Activated T-cell treated with anti-CD3 and anti-CD28 coated beads, Interleukin-2, amount 50 U/mL, for 24 hours (primary cell): ENCODE measurements around the gene BSPRY.
"Not testable (repeated sequence)": the region's sequence is repeated elsewhere in the genome, so short reads cannot be mapped to it uniquely, and the experiment has no call there.

Experiments
- DNase-seq: peaks from one replicate; pipeline ENCODE4 v3.0.0-alpha.2; 2020
- H3K27ac Mint-ChIP-seq: 2 replicates; pipeline ENCODE4 v1.8.0; 2020; ENCODE audit warnings: mild to moderate bottlenecking, mixed read lengths
- H3K27me3 Mint-ChIP-seq: 2 replicates; pipeline ENCODE4 v1.8.0; 2020; ENCODE audit warnings: mixed read lengths
- H3K36me3 Mint-ChIP-seq: 2 replicates; pipeline ENCODE4 v1.8.0; 2020; ENCODE audit warnings: low read depth, mixed read lengths
- H3K4me1 Mint-ChIP-seq: 2 replicates; pipeline ENCODE4 v1.8.0; 2020; ENCODE audit warnings: low read depth, mixed read lengths
- H3K4me3 Mint-ChIP-seq: 2 replicates; pipeline ENCODE4 v1.8.0; 2020; ENCODE audit warnings: mild to moderate bottlenecking, moderate library complexity, mixed read lengths
- H3K9me3 Mint-ChIP-seq: 2 replicates; pipeline ENCODE4 v1.8.0; 2020; ENCODE audit warnings: mixed read lengths

Gene BSPRY

GRCh38 chr9:113372059-113372458, 22.7 kb downstream of the BSPRY start:
- H3K27me3 Mint-ChIP-seq = no peaks in the 10 kb centered on the region
- peaks cover 15% of the 10 kb centered on the region for H3K4me1 Mint-ChIP-seq
- H3K4me3 Mint-ChIP-seq = no peak overlapping the region
- DNase-seq = no peak
- peaks cover 30% of the 10 kb centered on the region for H3K36me3 Mint-ChIP-seq
- H3K9me3 Mint-ChIP-seq = no peaks in the 10 kb centered on the region
- no peak overlapping the region for H3K27ac Mint-ChIP-seq

- no peak for DNase-seq
- Mint-ChIP-seq H3K36me3 (peaks cover 30% of the 10 kb centered on the region), H3K4me1 (peaks cover 17% of the 10 kb centered on the region), H3K27ac (no peak overlapping the region), H3K9me3 (no peaks in the 10 kb centered on the region), H3K27me3 (no peaks in the 10 kb centered on the region), H3K4me3 (no peak overlapping the region)
These were observed 23.9 kb downstream of the BSPRY start for GRCh38 chr9:113373256-113373655.

DNA sequence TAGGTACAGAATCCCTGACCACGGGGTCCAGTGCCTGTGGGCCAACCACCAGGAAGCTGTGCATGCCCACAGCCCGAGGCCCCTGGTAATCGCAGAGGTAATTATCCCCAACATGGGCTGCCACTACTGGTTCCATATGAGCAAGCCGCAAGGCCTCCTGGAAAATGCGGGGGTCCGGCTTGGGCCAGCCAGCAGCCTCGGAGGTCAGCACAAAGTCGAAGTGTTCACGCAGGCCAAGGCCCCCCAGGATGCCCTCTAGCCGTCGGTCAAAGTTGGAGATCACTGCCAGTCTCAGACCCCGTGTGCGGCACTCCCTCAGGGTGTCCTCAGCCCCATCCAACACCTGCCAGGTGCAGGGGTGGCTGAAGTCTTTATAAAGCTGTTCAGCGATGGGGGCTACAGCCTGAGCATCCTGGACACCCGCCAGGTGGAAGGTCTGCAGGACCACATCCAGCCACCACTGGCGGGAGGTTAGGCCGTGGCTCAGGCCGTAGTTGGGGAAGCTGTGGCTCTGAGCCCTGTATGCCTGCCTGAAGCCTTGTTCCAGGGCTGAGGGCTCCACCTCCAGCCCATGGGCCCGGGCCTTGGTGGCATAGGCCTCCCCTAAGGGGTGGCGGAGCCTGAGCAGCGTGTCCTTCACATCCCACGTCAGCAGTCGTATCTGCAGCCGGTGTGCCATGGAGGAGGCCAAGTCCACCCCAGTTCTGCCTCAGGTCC, 24.5 kb downstream of the BSPRY start:
- Mint-ChIP-seq H3K36me3 (peaks cover 30% of the 10 kb centered on the region), H3K27me3 (no peaks in the 10 kb centered on the region), H3K9me3 (no peaks in the 10 kb centered on the region), H3K4me3 (no peak overlapping the region), H3K27ac (no peak overlapping the region), H3K4me1 (peaks cover 17% of the 10 kb centered on the region)
- no peak for DNase-seq

- Mint-ChIP-seq H3K4me3 (peak overlapping the region; percentile 84), H3K36me3 (peaks cover 30% of the 10 kb centered on the region), H3K9me3 (no peaks in the 10 kb centered on the region), H3K27me3 (no peaks in the 10 kb centered on the region), H3K4me1 (peaks cover 17% of the 10 kb centered on the region), H3K27ac (peak overlapping the region; percentile 89)
- no peak for DNase-seq
These were observed 26.0 kb downstream of the BSPRY start for GRCh38 chr9:113375057-113376023.

DNA sequence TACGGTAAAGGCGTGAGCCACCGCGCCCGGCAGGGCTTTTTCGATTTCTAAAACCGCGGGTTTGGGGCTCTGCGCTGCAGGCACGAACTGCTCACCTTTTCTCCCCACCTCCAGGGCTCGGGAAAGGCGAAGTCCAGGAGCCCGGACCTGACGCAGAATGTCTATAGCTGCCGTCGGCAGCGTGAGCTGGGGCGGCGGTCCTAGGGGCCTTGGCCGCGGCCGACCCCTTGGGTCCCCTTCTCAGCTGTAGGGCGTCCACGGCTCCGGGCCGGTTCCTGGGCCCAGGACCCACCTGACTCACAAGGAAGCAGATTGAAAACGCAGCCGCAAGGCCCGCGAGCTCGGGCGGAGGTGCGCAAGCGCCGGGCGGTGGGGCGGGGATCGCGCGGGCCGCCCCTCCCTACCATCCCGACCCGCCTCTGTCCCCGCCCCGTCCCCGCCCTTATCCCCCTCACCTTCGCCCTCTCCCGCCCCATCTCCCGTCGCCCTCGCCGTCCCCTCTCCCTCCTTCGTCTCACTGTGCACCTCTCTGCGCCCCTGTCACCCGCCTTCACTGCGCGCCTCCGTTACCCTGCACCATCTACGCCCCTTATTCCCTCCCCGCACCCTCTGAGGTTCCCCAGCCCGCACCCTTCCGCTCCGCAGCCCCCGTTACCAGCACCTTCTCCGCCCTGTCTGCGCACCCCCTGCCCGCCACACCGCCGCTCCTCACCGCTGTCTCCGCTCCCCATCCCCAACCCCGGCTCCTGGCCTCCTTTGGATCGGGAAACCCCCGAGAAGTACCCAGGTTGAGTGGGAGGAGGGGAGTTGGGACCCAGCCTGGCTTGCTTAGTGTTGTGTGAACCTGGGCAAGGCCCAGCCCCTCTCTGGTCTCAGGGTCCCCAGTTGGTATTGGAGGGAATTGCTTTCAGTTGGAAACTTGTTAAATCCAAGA, 27.6 kb downstream of the BSPRY start, which contains the start of gene HDHD3:
Gene HDHD3, minus strand, starts transcription at position 353 of the 934 bp plus-strand sequence. CDS start 2,632 bp downstream, outside the sequence.
- Mint-ChIP-seq H3K4me1 (peaks cover 21% of the 10 kb centered on the region), H3K36me3 (peaks cover 30% of the 10 kb centered on the region), H3K9me3 (no peaks in the 10 kb centered on the region), H3K27ac (peak within 1 kb of the TSS; percentile 91), H3K4me3 (peak within 1 kb of the TSS; percentile 84), H3K27me3 (no peaks in the 10 kb centered on the region)
- peak; percentile 89 for DNase-seq

DNA sequence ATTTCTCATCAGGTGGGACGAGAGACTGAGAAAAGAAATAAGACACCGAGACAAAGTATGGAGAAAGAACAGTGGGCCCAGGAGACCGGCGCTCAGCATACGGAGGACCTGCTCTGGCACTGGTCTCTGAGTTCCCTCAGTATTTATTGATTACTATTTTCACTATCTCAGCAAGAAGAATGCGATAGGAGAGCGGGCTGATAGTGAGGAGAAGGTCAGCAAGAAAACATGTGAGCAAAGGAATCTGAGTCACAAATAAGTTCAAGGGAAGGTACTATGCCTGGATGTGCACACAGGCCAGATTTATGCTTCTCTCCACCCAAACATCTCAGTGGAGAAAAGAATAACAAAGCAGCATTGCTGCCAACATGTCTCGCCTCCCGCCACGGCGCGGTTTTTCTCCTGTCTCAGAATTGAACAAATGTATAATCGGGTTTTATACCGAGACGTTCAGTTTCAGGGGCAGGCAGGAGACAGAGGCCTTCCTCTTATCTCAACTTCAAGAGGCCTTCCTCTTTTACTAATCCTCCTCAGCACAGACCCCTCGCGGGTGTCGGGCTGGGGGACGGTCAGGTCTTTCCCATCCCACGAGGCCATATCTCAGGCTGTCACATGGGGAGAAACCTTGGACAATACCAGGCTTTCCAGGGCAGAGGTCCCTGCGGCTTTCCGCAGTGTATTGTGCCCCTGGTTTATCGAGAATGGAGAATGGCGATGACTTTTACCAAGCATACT, 29.9 kb downstream of the BSPRY start:
- peaks cover 21% of the 10 kb centered on the region for H3K4me1 Mint-ChIP-seq
- not testable (repeated sequence) for H3K9me3 Mint-ChIP-seq, H3K27me3 Mint-ChIP-seq, DNase-seq, H3K4me3 Mint-ChIP-seq, H3K27ac Mint-ChIP-seq
- H3K36me3 Mint-ChIP-seq = peaks cover 17% of the 10 kb centered on the region

- not testable (repeated sequence) for H3K4me3 Mint-ChIP-seq, H3K27ac Mint-ChIP-seq, DNase-seq, H3K27me3 Mint-ChIP-seq, H3K9me3 Mint-ChIP-seq
- Mint-ChIP-seq H3K36me3 (peaks cover 12% of the 10 kb centered on the region), H3K4me1 (peaks cover 18% of the 10 kb centered on the region)
These were observed 30.5 kb downstream of the BSPRY start for GRCh38 chr9:113379829-113380210.

- peaks cover 7% of the 10 kb centered on the region for H3K36me3 Mint-ChIP-seq
- DNase-seq = no peak
- H3K9me3 Mint-ChIP-seq = no peaks in the 10 kb centered on the region
- peaks cover 8% of the 10 kb centered on the region for H3K4me1 Mint-ChIP-seq
- H3K27ac Mint-ChIP-seq = peak overlapping the region; percentile 0
- no peaks in the 10 kb centered on the region for H3K27me3 Mint-ChIP-seq
- no peak overlapping the region for H3K4me3 Mint-ChIP-seq
These were observed 31.6 kb downstream of the BSPRY start for GRCh38 chr9:113380869-113381378.

DNA sequence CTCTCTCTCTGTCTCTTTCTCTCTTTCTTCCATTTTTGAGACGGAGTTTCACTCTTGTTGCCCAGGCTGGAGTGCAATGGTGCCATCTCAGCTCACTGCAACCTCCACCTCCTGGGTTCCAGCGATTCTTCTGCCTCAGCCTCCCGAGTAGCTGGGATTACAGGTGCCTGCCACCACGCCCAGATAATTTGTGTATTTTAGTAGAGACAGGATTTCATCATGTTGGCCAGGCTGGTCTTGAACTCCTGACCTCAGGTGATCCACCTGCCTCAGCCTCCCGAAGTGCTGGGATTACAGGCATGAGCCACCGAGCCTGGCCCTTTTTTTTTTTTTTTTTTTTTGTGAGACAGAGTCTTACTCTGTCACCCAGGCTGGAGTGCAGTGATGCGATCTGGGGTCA, 32.1 kb downstream of the BSPRY start:
- H3K9me3 Mint-ChIP-seq, H3K4me1 Mint-ChIP-seq, DNase-seq, H3K4me3 Mint-ChIP-seq, H3K36me3 Mint-ChIP-seq, H3K27me3 Mint-ChIP-seq, H3K27ac Mint-ChIP-seq: not testable (repeated sequence)

GRCh38 chr9:113381909-113382411, 32.6 kb downstream of the BSPRY start:
- Mint-ChIP-seq H3K4me1 (peaks cover 8% of the 10 kb centered on the region), H3K27ac (no peak overlapping the region), H3K9me3 (no peaks in the 10 kb centered on the region), H3K36me3 (peaks cover 12% of the 10 kb centered on the region), H3K27me3 (no peaks in the 10 kb centered on the region), H3K4me3 (no peak overlapping the region)
- no peak for DNase-seq

DNA sequence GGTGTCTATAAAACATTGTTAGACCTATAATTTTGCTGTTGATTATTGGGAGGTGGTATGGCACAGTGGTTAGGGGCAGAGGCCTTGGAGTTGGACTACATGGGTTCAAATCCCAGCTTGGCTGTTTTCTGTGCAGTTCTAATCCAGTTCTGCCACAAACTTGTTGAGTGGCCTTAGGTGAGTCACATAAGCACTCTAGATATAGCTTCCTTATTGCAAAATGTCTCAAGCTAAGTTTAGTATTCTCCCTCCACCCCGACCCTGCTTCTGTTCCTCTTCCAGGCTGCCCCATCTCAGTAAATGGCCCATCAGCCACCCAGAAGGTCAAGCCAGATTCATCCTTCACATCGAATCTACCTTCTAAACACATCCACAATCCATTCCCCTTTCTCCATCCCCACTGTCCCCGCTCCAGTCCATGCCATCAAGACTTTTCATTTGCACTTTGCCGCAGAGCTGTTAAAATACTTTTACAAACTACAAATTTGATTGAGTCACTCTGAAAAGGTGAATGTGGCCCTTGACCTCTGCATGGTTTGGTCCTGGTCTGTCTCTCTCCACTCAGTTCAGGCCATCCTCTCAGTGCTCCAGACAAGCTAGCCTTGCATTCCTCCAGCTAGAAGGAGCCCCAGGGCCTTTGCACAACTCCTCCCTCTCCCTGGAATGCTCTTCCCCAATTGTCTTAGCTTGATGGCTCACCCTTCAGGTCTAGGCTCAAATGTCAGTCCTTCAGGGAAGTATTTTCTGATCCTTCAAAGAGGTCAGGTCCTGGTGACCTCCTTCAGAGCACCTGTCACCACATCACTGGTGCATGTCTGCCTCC, 37.4 kb downstream of the BSPRY start:
- Mint-ChIP-seq H3K4me1 (no peaks in the 10 kb centered on the region), H3K36me3 (peaks cover 57% of the 10 kb centered on the region), H3K4me3 (no peak overlapping the region), H3K27me3 (no peaks in the 10 kb centered on the region), H3K9me3 (no peaks in the 10 kb centered on the region), H3K27ac (no peak overlapping the region)
- no peak for DNase-seq

DNA sequence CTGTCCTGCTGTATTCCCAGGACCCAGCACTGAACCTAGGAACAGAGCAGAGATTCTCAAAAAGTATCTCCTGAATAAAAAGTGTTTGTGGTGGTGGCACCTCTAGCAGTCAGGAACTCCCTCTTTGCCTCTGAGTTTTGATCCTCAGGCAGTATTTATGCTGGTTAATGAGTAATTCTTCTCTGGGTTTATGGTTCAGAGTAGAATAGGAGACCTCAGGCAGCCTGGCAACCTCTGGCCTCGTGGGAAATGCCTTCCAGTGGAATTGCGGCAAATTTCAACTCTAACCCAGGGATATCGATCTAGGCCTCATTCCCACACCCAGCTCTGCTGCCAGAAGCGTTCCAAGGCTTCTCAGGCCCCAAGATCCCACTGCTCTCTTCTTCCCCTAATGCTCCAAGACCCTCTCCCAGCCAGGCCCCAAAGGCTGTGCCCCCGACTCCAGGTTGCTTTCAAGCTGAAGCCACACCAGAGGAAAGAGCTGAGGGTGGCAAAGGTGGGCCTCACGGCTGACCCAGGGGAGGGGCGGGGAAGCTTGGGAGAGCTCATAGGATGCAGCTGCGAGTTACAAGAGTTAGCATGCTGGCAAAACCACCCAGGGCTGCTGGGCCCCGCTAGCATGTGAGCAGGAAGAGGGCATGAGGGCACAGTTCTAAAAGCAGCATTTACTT, 38.4 kb downstream of the BSPRY start:
- Mint-ChIP-seq H3K36me3 (peaks cover 65% of the 10 kb centered on the region), H3K27me3 (no peaks in the 10 kb centered on the region), H3K9me3 (no peaks in the 10 kb centered on the region), H3K27ac (no peak overlapping the region), H3K4me1 (no peaks in the 10 kb centered on the region), H3K4me3 (no peak overlapping the region)
- DNase-seq = no peak
